Caco-2 (cell line): ENCODE measurements around the gene MSRB3. TPM values are rescaled to one million over a fixed set of nuclear protein-coding genes. Genes with fewer than 3 reads are reported as not detected.

Experiments
- BruUV-seq: library from RNA; stranded (reverse); fragments of 400-500 nt; replicated peaks from 2 replicates; lab custom pipeline; 2021; lab: Mats Ljungman, UMichigan
- CTCF ChIA-PET: fragments of 300-600 bp; sonication (Branson Sonifier 250); formaldehyde crosslinking; loops from one replicate; lab custom pipeline; 2022; ENCODE audit warnings: antibody characterized with exemption; lab: Charles Lee
- POLR2A ChIA-PET: fragments of 300-600 bp; sonication (Branson Sonifier 250); formaldehyde crosslinking; loops from one replicate; lab custom pipeline; 2022; ENCODE audit warnings: antibody characterized with exemption; lab: Charles Lee
- DNase-seq, 2 experiments: peaks; one replicate each; pipeline versions ENCODE4 v3.0.0 to v3.0.0-alpha.2; 2020 to 2022
- H3K27me3 ChIP-seq: replicated peaks from 2 replicates; pipeline ENCODE4 v1.6.0; 2011; ENCODE audit warnings: low read length; ENCODE audit not compliant: control insufficient read depth, insufficient read depth
- H3K36me3 ChIP-seq: 2 replicates; pipeline ENCODE4 v1.5.1; 2011; ENCODE audit warnings: low read length; ENCODE audit not compliant: control insufficient read depth, insufficient read depth
- H3K4me1 ChIP-seq: fragments of 250-450 bp; sonication (Bioruptor Pico); 2 replicates; pipeline ENCODE4 v1.5.1; 2020; ENCODE audit warnings: mild to moderate bottlenecking
- H3K4me3 ChIP-seq: 2 replicates; pipeline ENCODE4 v1.5.1; 2011; ENCODE audit warnings: low read depth, mild to moderate bottlenecking, control low read depth, low read length
- H3K9me3 ChIP-seq: fragments of 250-450 bp; sonication (Bioruptor Pico); 2 replicates; pipeline ENCODE4 v1.5.1; 2020; ENCODE audit warnings: mild to moderate bottlenecking, moderate library complexity
- H3K27ac Mint-ChIP-seq: one replicate; pipeline ENCODE4 v1.8.0; 2022; ENCODE audit warnings: mixed read lengths; ENCODE audit not compliant: unreplicated experiment
- H3K27me3 Mint-ChIP-seq: one replicate; pipeline ENCODE4 v1.8.0; 2022; ENCODE audit warnings: mixed read lengths; ENCODE audit not compliant: insufficient read depth, unreplicated experiment
- H3K36me3 Mint-ChIP-seq: one replicate; pipeline ENCODE4 v1.8.0; 2022; ENCODE audit warnings: mild to moderate bottlenecking, mixed read lengths; ENCODE audit not compliant: insufficient read depth, unreplicated experiment
- H3K4me1 Mint-ChIP-seq: one replicate; pipeline ENCODE4 v1.8.0; 2022; ENCODE audit warnings: low read depth, mixed read lengths; ENCODE audit not compliant: unreplicated experiment
- H3K4me3 Mint-ChIP-seq: one replicate; pipeline ENCODE4 v1.8.0; 2022; ENCODE audit warnings: mild to moderate bottlenecking, moderate library complexity, mixed read lengths; ENCODE audit not compliant: unreplicated experiment
- H3K9me3 Mint-ChIP-seq: one replicate; pipeline ENCODE4 v1.8.0; 2022; ENCODE audit warnings: mixed read lengths; ENCODE audit not compliant: unreplicated experiment
- CTCF ChIP-seq, 2 experiments: fragments of 200-600 bp in 1 of 2; IDR thresholded peaks; 1 replicate in 1 of 2; 2 replicates in 1 of 2; pipeline versions ENCODE4 v1.5.1 to v1.8.0; 2011 to 2022; ENCODE audit warnings: antibody characterized with exemption in 1 of 2, control low read depth in 1 of 2, inconsistent platforms in 1 of 2, low read depth in 1 of 2, low read length in 1 of 2, mild to moderate bottlenecking in 1 of 2, moderate library complexity in 1 of 2; ENCODE audit not compliant: insufficient read depth in 1 of 2, severe bottlenecking in 1 of 2, unreplicated experiment in 1 of 2
- intact Hi-C: fragments of 100-400 bp; cut with micrococcal nuclease; formaldehyde crosslinking; loops from one replicate; pipeline ENCODE4 v1.10.0; 2022; ENCODE audit not compliant: unreplicated experiment
- total RNA-seq: library from RNA; stranded (reverse); gene quantifications from 2 replicates; pipeline ENCODE4 v1.2.3, GENCODE V29; 2022

MSRB3 gene
- total RNA-seq, 1 experiment from 2014 or later: 7.7 TPM

GRCh38 chr12:65463611-65464010 lies 185.1 kb downstream of the MSRB3 start:
- BruUV-seq: no TSS peak
- Mint-ChIP-seq H3K36me3 (no peaks in the 10 kb centered on the region), H3K4me1 (no peaks in the 10 kb centered on the region), H3K27me3 (no peaks in the 10 kb centered on the region), H3K9me3 (no peaks in the 10 kb centered on the region), H3K4me3 (no peak overlapping the region), H3K27ac (no peak overlapping the region)
- no peak for DNase-seq
- Histone ChIP-seq H3K4me1 (no peaks in the 10 kb centered on the region), H3K4me3 (no peak overlapping the region), H3K36me3 (no peaks in the 10 kb centered on the region), H3K27me3 (no peaks in the 10 kb centered on the region), H3K9me3 (no peaks in the 10 kb centered on the region)
- CTCF ChIA-PET: no interaction called here
- POLR2A ChIA-PET: no interaction called here
- intact Hi-C loops: no loop called here
- no peak for TF ChIP-seq CTCF (IDR thresholded peaks at IDR 0.05; ENCODE audit: insufficient read depth in 1 of 2, low read depth in 1 of 2, low read length in 1 of 2, severe bottlenecking in 1 of 2, unreplicated experiment in 1 of 2)

GRCh38 chr12:65464930-65465329 lies 186.4 kb downstream of the MSRB3 start:
- H3K4me1 Mint-ChIP-seq: no peaks in the 10 kb centered on the region
- H3K27me3 ChIP-seq: no peaks in the 10 kb centered on the region
- H3K27ac Mint-ChIP-seq: no peak overlapping the region
- H3K27me3 Mint-ChIP-seq: no peaks in the 10 kb centered on the region
- BruUV-seq: no TSS peak
- no peak overlapping the region for H3K4me3 ChIP-seq
- TF ChIP-seq CTCF (IDR thresholded peaks at IDR 0.05; ENCODE audit: insufficient read depth in 1 of 2, low read depth in 1 of 2, low read length in 1 of 2, severe bottlenecking in 1 of 2, unreplicated experiment in 1 of 2): no peak
- H3K36me3 Mint-ChIP-seq: no peaks in the 10 kb centered on the region
- no peaks in the 10 kb centered on the region for H3K9me3 Mint-ChIP-seq
- ChIA-PET POLR2A (no interaction called here), CTCF (no interaction called here)
- DNase-seq: no peak
- no peaks in the 10 kb centered on the region for H3K36me3 ChIP-seq
- intact Hi-C loops: no loop called here
- H3K4me3 Mint-ChIP-seq: no peak overlapping the region
- no peaks in the 10 kb centered on the region for H3K4me1 ChIP-seq
- H3K9me3 ChIP-seq: no peaks in the 10 kb centered on the region

- BruUV-seq: no TSS peak
- DNase-seq: no peak
- H3K4me3 ChIP-seq: no peak overlapping the region
- Mint-ChIP-seq H3K27ac (no peak overlapping the region), H3K4me1 (no peaks in the 10 kb centered on the region), H3K27me3 (no peaks in the 10 kb centered on the region), H3K36me3 (no peaks in the 10 kb centered on the region), H3K9me3 (no peaks in the 10 kb centered on the region), H3K4me3 (no peak overlapping the region)
- ChIA-PET POLR2A (no interaction called here), CTCF (no interaction called here)
- H3K4me1 ChIP-seq: no peaks in the 10 kb centered on the region
- no peak for TF ChIP-seq CTCF (IDR thresholded peaks at IDR 0.05; ENCODE audit: insufficient read depth in 1 of 2, low read depth in 1 of 2, low read length in 1 of 2, severe bottlenecking in 1 of 2, unreplicated experiment in 1 of 2)
- no peaks in the 10 kb centered on the region for H3K9me3 ChIP-seq
- H3K36me3 ChIP-seq: no peaks in the 10 kb centered on the region
- H3K27me3 ChIP-seq: no peaks in the 10 kb centered on the region
- intact Hi-C loops: no loop called here
Observed at GRCh38 chr12:65465766-65466547, 187.5 kb downstream of the MSRB3 start.
